A549 (cell line): Measurements from ENCODE around the gene RIPPLY2.

Experiments used
- POLR2A ChIP-seq: IDR thresholded peaks from 2 replicates; pipeline ENCODE4 v1.6.1; 2012; ENCODE audit warnings: mild to moderate bottlenecking, low read length
- SMC3 ChIP-seq: fragments of >200 bp; sonication (Bioruptor Twin); formaldehyde crosslinking; IDR thresholded peaks from 3 replicates; pipeline ENCODE4 v1.6.1; 2018; ENCODE audit warnings: inconsistent platforms
- TF ChIP-seq, protein P1 (sequence below): fragments of 150-350 bp; IDR thresholded peaks from 2 replicates; pipeline ENCODE4 v1.6.1; 2014; ENCODE audit warnings: low read depth, mild to moderate bottlenecking, low read length
- TF ChIP-seq, protein P2 (sequence below): fragments of >200 bp; sonication (Bioruptor Twin); formaldehyde crosslinking; IDR thresholded peaks from 3 replicates; pipeline ENCODE4 v1.5.1; 2016

DNA sequence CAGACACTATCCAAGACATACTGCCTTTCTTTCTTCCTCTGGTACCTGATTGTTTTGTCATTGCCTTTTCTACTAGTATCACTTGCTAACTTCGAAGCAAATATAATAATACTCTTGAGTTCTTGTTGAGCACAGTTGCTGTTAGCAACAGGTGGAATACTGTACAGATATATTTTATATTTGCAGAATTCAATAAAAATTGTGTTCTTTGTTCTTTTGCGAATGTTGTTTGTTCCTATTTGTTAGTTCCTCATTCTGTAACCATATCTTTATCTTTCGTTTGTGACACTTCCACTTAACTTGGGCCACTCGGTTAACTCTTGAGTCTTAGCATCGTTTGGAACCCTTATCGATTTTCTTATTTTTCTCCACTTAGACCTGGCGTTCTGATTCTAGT lies 7.2 kb downstream of the RIPPLY2 start:
- TF ChIP-seq, protein P1, sequence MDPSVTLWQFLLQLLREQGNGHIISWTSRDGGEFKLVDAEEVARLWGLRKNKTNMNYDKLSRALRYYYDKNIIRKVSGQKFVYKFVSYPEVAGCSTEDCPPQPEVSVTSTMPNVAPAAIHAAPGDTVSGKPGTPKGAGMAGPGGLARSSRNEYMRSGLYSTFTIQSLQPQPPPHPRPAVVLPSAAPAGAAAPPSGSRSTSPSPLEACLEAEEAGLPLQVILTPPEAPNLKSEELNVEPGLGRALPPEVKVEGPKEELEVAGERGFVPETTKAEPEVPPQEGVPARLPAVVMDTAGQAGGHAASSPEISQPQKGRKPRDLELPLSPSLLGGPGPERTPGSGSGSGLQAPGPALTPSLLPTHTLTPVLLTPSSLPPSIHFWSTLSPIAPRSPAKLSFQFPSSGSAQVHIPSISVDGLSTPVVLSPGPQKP, result no peak
- no peak for TF ChIP-seq SMC3
- TF ChIP-seq, protein P2, sequence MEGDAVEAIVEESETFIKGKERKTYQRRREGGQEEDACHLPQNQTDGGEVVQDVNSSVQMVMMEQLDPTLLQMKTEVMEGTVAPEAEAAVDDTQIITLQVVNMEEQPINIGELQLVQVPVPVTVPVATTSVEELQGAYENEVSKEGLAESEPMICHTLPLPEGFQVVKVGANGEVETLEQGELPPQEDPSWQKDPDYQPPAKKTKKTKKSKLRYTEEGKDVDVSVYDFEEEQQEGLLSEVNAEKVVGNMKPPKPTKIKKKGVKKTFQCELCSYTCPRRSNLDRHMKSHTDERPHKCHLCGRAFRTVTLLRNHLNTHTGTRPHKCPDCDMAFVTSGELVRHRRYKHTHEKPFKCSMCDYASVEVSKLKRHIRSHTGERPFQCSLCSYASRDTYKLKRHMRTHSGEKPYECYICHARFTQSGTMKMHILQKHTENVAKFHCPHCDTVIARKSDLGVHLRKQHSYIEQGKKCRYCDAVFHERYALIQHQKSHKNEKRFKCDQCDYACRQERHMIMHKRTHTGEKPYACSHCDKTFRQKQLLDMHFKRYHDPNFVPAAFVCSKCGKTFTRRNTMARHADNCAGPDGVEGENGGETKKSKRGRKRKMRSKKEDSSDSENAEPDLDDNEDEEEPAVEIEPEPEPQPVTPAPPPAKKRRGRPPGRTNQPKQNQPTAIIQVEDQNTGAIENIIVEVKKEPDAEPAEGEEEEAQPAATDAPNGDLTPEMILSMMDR, result no peak
- TF ChIP-seq POLR2A, result no peak
